Activated CD4-positive, alpha-beta T cell treated with anti-CD3 and anti-CD28 coated beads, Interleukin-2, amount 10 ng/mL, durations not matched to agents 7 days and 5 days (primary cell): Measurements from ENCODE around the gene DLX2. TPM values are rescaled to one million over a fixed set of nuclear protein-coding genes. Genes with fewer than 3 reads are reported as not detected.
A peak's percentile ranks its signal among the peaks of the same experiment; 100 is the strongest.

Source experiments
- CTCF ChIA-PET: fragments of 350-600 bp; sonication (Branson Sonifier 250); formaldehyde crosslinking; loops from one replicate; lab custom pipeline; 2021; ENCODE audit warnings: antibody characterized with exemption; lab: Charles Lee
- POLR2A ChIA-PET: fragments of 350-600 bp; sonication (Branson Sonifier 250); formaldehyde crosslinking; loops from one replicate; lab custom pipeline; 2021; ENCODE audit warnings: antibody characterized with exemption; lab: Charles Lee
- DNase-seq: peaks from one replicate; pipeline ENCODE4 v3.0.0-alpha.2; 2020
- H3K27ac Mint-ChIP-seq: one replicate; pipeline ENCODE4 v1.8.0; 2021; ENCODE audit warnings: mild to moderate bottlenecking, moderate library complexity, mixed read lengths
- H3K27me3 Mint-ChIP-seq: one replicate; pipeline ENCODE4 v1.8.0; 2021; ENCODE audit warnings: mixed read lengths
- H3K36me3 Mint-ChIP-seq: one replicate; pipeline ENCODE4 v1.8.0; 2021; ENCODE audit warnings: low read depth, mixed read lengths
- H3K4me1 Mint-ChIP-seq: one replicate; pipeline ENCODE4 v1.8.0; 2021; ENCODE audit warnings: mixed read lengths
- H3K4me3 Mint-ChIP-seq: one replicate; pipeline ENCODE4 v1.8.0; 2021; ENCODE audit warnings: mild to moderate bottlenecking, moderate library complexity, mixed read lengths
- H3K9me3 Mint-ChIP-seq: one replicate; pipeline ENCODE4 v1.8.0; 2021; ENCODE audit warnings: mixed read lengths
- total RNA-seq, 2 experiments: library from RNA; stranded (reverse); gene quantifications; one replicate each; pipeline ENCODE4 v1.2.3, GENCODE V29; 2021

Gene DLX2
- total RNA-seq, 2 experiments from 2014 or later = not detected

- ChIA-PET POLR2A (no interaction called here), CTCF (interaction anchor here (0.7 to 1.5 kb wide), 4 partner anchors 8 to 366 kb away, joined by 3 to 6 read pairs (median 4); no protein-coding TSS in a partner anchor)
- H3K4me3 Mint-ChIP-seq = peak overlapping the region; percentile 75
- no peaks in the 10 kb centered on the region for H3K9me3 Mint-ChIP-seq
- DNase-seq = no peak
- peaks cover 74% of the 10 kb centered on the region for H3K27me3 Mint-ChIP-seq
- H3K4me1 Mint-ChIP-seq = peaks cover 42% of the 10 kb centered on the region
- H3K27ac Mint-ChIP-seq = no peak overlapping the region
- H3K36me3 Mint-ChIP-seq = peaks cover 4% of the 10 kb centered on the region
Observed at GRCh38 chr2:172095905-172096625, 6.6 kb downstream of the DLX2 start.

- ChIA-PET CTCF (interaction anchor here (0.7 to 1.5 kb wide), 4 partner anchors 9 to 367 kb away, joined by 3 to 6 read pairs (median 4); no protein-coding TSS in a partner anchor), POLR2A (no interaction called here)
- peak overlapping the region; percentile 75 for H3K4me3 Mint-ChIP-seq
- DNase-seq = peak; percentile 67
- no peaks in the 10 kb centered on the region for H3K9me3 Mint-ChIP-seq
- H3K27me3 Mint-ChIP-seq = peaks cover 75% of the 10 kb centered on the region
- peaks cover 40% of the 10 kb centered on the region for H3K4me1 Mint-ChIP-seq
- peaks cover 4% of the 10 kb centered on the region for H3K36me3 Mint-ChIP-seq
- H3K27ac Mint-ChIP-seq = no peak overlapping the region
Observed at GRCh38 chr2:172095146-172095904, 7.4 kb downstream of the DLX2 start.

GRCh38 chr2:172094294-172095145 lies 8.2 kb downstream of the DLX2 start:
- ChIA-PET POLR2A (no interaction called here), CTCF (interaction anchor here (1.5 kb wide), 1 partner anchor 368 kb away, joined by 4 read pairs; no protein-coding TSS in a partner anchor)
- Mint-ChIP-seq H3K4me1 (peaks cover 44% of the 10 kb centered on the region), H3K27me3 (peaks cover 83% of the 10 kb centered on the region), H3K9me3 (no peaks in the 10 kb centered on the region), H3K36me3 (peaks cover 4% of the 10 kb centered on the region), H3K4me3 (peak overlapping the region; percentile 75), H3K27ac (no peak overlapping the region)
- DNase-seq = no peak

GRCh38 chr2:172093416-172094293 lies 9.0 kb downstream of the DLX2 start:
- POLR2A ChIA-PET = no interaction called here
- CTCF ChIA-PET = interaction anchor here (0.6 to 4.6 kb wide), 3 partner anchors 10 to 1279 kb away, joined by 3 to 45 read pairs (median 5); partner anchors contain the start of gene DLX2
- H3K27ac Mint-ChIP-seq = no peak overlapping the region

GRCh38 chr2:172092716-172093415 lies 9.8 kb downstream of the DLX2 start:
- no peaks in the 10 kb centered on the region for H3K9me3 Mint-ChIP-seq

More at GRCh38 chr2:172093416-172094293, 9.0 kb downstream of the DLX2 start:
- H3K9me3 Mint-ChIP-seq = no peaks in the 10 kb centered on the region
- H3K27me3 Mint-ChIP-seq = peaks cover 87% of the 10 kb centered on the region
- H3K4me1 Mint-ChIP-seq = peaks cover 43% of the 10 kb centered on the region
- DNase-seq = no peak
- peaks cover 5% of the 10 kb centered on the region for H3K36me3 Mint-ChIP-seq
- peak overlapping the region; percentile 16 for H3K4me3 Mint-ChIP-seq

GRCh38 chr2:172091761-172092566 lies 10.7 kb downstream of the DLX2 start:
- ChIA-PET CTCF (interaction anchor here (0.6 to 4.6 kb wide), 5 partner anchors 9 to 1401 kb away, joined by 3 to 45 read pairs (median 4); partner anchors contain the start of gene DLX2), POLR2A (interaction anchor here (0.6 kb wide), 1 partner anchor 399 kb away, joined by 5 read pairs; no protein-coding TSS in a partner anchor)
- Mint-ChIP-seq H3K27me3 (peaks cover 90% of the 10 kb centered on the region), H3K36me3 (peaks cover 3% of the 10 kb centered on the region), H3K27ac (no peak overlapping the region), H3K9me3 (no peaks in the 10 kb centered on the region), H3K4me3 (no peak overlapping the region), H3K4me1 (peaks cover 48% of the 10 kb centered on the region)
- DNase-seq = no peak

More at GRCh38 chr2:172092716-172093415, 9.8 kb downstream of the DLX2 start:
- no peak for DNase-seq
- Mint-ChIP-seq H3K27me3 (peaks cover 90% of the 10 kb centered on the region), H3K36me3 (peaks cover 3% of the 10 kb centered on the region), H3K27ac (no peak overlapping the region), H3K4me1 (peaks cover 48% of the 10 kb centered on the region), H3K4me3 (peak overlapping the region; percentile 16)
- POLR2A ChIA-PET = no interaction called here
- CTCF ChIA-PET = interaction anchor here (0.6 to 4.6 kb wide), 3 partner anchors 10 to 1278 kb away, joined by 3 to 45 read pairs (median 5); partner anchors contain the start of gene DLX2

GRCh38 chr2:172091000-172091641 lies 11.6 kb downstream of the DLX2 start:
- POLR2A ChIA-PET = interaction anchor here (0.6 kb wide), 1 partner anchor 398 kb away, joined by 5 read pairs; no protein-coding TSS in a partner anchor
- Mint-ChIP-seq H3K27me3 (peaks cover 91% of the 10 kb centered on the region), H3K4me3 (no peak overlapping the region), H3K27ac (no peak overlapping the region), H3K9me3 (no peaks in the 10 kb centered on the region), H3K36me3 (peaks cover 3% of the 10 kb centered on the region), H3K4me1 (peaks cover 51% of the 10 kb centered on the region)
- CTCF ChIA-PET = interaction anchor here (1.2 to 4.6 kb wide), 2 partner anchors 12 to 38 kb away, joined by 3 to 45 read pairs; partner anchors contain the start of gene DLX2
- DNase-seq = no peak

GRCh38 chr2:172090044-172090961 lies 12.4 kb downstream of the DLX2 start:
- ChIA-PET CTCF (interaction anchor here (4.6 kb wide), 1 partner anchor 13 kb away, joined by 45 read pairs; the partner anchor contains the start of gene DLX2), POLR2A (no interaction called here)
- H3K4me3 Mint-ChIP-seq = no peak overlapping the region
- H3K9me3 Mint-ChIP-seq = no peaks in the 10 kb centered on the region
- peak overlapping the region; percentile 62 for H3K27ac Mint-ChIP-seq
- peaks cover 50% of the 10 kb centered on the region for H3K4me1 Mint-ChIP-seq
- peaks cover 90% of the 10 kb centered on the region for H3K27me3 Mint-ChIP-seq
- peaks cover 5% of the 10 kb centered on the region for H3K36me3 Mint-ChIP-seq
- peak; percentile 4 for DNase-seq

- H3K4me3 Mint-ChIP-seq = no peak overlapping the region
- no peak for DNase-seq
- ChIA-PET POLR2A (no interaction called here), CTCF (interaction anchor here (4.6 kb wide), 1 partner anchor 14 kb away, joined by 45 read pairs; the partner anchor contains the start of gene DLX2)
- peaks cover 53% of the 10 kb centered on the region for H3K4me1 Mint-ChIP-seq
- H3K9me3 Mint-ChIP-seq = no peaks in the 10 kb centered on the region
- peaks cover 92% of the 10 kb centered on the region for H3K27me3 Mint-ChIP-seq
- peaks cover 4% of the 10 kb centered on the region for H3K36me3 Mint-ChIP-seq
- no peak overlapping the region for H3K27ac Mint-ChIP-seq
Observed at GRCh38 chr2:172089633-172090032, 13.1 kb downstream of the DLX2 start.
